Measurements from ENCODE around the gene IFRD1.

- TF ChIP-seq, protein P1, sequence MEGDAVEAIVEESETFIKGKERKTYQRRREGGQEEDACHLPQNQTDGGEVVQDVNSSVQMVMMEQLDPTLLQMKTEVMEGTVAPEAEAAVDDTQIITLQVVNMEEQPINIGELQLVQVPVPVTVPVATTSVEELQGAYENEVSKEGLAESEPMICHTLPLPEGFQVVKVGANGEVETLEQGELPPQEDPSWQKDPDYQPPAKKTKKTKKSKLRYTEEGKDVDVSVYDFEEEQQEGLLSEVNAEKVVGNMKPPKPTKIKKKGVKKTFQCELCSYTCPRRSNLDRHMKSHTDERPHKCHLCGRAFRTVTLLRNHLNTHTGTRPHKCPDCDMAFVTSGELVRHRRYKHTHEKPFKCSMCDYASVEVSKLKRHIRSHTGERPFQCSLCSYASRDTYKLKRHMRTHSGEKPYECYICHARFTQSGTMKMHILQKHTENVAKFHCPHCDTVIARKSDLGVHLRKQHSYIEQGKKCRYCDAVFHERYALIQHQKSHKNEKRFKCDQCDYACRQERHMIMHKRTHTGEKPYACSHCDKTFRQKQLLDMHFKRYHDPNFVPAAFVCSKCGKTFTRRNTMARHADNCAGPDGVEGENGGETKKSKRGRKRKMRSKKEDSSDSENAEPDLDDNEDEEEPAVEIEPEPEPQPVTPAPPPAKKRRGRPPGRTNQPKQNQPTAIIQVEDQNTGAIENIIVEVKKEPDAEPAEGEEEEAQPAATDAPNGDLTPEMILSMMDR (IDR thresholded peaks at IDR 0.05; ENCODE audit: low read depth, low read length): no peak
- TF ChIP-seq EZH2phosphoT487 (IDR thresholded peaks at IDR 0.05; ENCODE audit: low read depth): no peak
These were observed 824 bp downstream of the IFRD1 start for GRCh38 chr7:112450807-112451761.

Measured in OCI-LY3 (cell line).